Neural progenitor cell (in vitro differentiated cells): ENCODE measurements around the gene GPR12.

ENCODE experiments used
- EZH2 ChIP-seq: fragments of 200-600 bp; sonication (generic); IDR thresholded peaks from 2 replicates; pipeline ENCODE4 v1.6.1; 2017; ENCODE audit warnings: antibody characterized with exemption, mild to moderate bottlenecking, moderate library complexity
- TF ChIP-seq, protein P1 (sequence below): fragments of 200-600 bp; sonication (generic); IDR thresholded peaks from 2 replicates; pipeline ENCODE4 v1.5.1; 2017; ENCODE audit warnings: antibody characterized with exemption, mild to moderate bottlenecking

DNA sequence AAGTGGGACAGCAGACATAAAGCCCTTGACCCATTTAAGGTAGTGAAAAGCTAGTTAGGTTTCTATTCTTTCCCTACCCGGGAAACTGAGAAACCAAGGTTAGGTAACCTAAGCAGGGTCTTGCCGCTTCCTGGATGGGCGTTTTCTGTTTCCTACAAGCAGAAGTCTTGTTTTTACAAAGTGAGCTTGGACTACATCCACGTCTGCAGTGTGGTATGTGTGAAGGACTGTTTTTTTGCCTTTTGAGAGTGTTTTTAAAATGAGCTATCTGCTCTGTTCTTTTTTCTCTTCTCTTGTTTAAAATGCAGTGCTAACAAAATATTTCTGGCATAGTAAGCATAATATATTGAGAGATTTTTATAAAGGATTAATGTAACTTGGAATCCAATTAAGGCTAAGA is 49.4 kb downstream of the GPR12 start:
- TF ChIP-seq EZH2, result no peak
- TF ChIP-seq, protein P1, sequence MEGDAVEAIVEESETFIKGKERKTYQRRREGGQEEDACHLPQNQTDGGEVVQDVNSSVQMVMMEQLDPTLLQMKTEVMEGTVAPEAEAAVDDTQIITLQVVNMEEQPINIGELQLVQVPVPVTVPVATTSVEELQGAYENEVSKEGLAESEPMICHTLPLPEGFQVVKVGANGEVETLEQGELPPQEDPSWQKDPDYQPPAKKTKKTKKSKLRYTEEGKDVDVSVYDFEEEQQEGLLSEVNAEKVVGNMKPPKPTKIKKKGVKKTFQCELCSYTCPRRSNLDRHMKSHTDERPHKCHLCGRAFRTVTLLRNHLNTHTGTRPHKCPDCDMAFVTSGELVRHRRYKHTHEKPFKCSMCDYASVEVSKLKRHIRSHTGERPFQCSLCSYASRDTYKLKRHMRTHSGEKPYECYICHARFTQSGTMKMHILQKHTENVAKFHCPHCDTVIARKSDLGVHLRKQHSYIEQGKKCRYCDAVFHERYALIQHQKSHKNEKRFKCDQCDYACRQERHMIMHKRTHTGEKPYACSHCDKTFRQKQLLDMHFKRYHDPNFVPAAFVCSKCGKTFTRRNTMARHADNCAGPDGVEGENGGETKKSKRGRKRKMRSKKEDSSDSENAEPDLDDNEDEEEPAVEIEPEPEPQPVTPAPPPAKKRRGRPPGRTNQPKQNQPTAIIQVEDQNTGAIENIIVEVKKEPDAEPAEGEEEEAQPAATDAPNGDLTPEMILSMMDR, result no peak
